ENCODE results near the gene RIN3. TPM values are rescaled to one million over a fixed set of nuclear protein-coding genes. Genes with fewer than 3 reads are reported as not detected.

The RIN3 gene
- total RNA-seq, 1 experiment from 2014 or later = 4.8 TPM

GRCh38 chr14:92563765-92564285 is 50.2 kb downstream of the RIN3 start:
- no peaks in the 10 kb centered on the region for H3K79me2 ChIP-seq (ENCODE audit: low read length)
- H3K4me3 ChIP-seq (ENCODE audit: low read length) = no peak overlapping the region
- BruUV-seq (replicated peaks) = no TSS peak
- intact Hi-C loops (cut with micrococcal nuclease) = no loop called here
- ChIA-PET CTCF (interaction anchor here (0.6 kb wide), 1 partner anchor 25 kb away, joined by 3 read pairs; no protein-coding TSS in a partner anchor), POLR2A (ENCODE audit: unreplicated experiment) (interaction anchor here (0.6 kb wide), 1 partner anchor 99 kb away, joined by 3 read pairs; no protein-coding TSS in a partner anchor)
- no peak overlapping the region for H2AFZ ChIP-seq (ENCODE audit: low read length)
- DNase-seq (no peak), ATAC-seq (no peak)
- peak overlapping the region; percentile 35 for H3K4me2 ChIP-seq (ENCODE audit: low read length)
- no peaks in the 10 kb centered on the region for H4K20me1 ChIP-seq (ENCODE audit: low read length)
- no peak overlapping the region for H3K27ac ChIP-seq (ENCODE audit: low read length)
- H3K9me3 ChIP-seq (ENCODE audit: low read length) = no peaks in the 10 kb centered on the region
- no peaks in the 10 kb centered on the region for H3K27me3 ChIP-seq (ENCODE audit: low read length)
- no peaks in the 10 kb centered on the region for H3F3A ChIP-seq (ENCODE audit: low read length, unreplicated experiment)
- peaks cover 8% of the 10 kb centered on the region; the same call in 1 of the 2 replicates for H3K36me3 ChIP-seq (ENCODE audit: low read depth, low read length)
- TF ChIP-seq EZH2 (IDR thresholded peaks at IDR 0.05; ENCODE audit: low read length, unreplicated experiment) (no peak), EZH2phosphoT487 (IDR thresholded peaks at IDR 0.05; ENCODE audit: borderline replicate concordance, low read length) (no peak)
- TF ChIP-seq, protein P1, sequence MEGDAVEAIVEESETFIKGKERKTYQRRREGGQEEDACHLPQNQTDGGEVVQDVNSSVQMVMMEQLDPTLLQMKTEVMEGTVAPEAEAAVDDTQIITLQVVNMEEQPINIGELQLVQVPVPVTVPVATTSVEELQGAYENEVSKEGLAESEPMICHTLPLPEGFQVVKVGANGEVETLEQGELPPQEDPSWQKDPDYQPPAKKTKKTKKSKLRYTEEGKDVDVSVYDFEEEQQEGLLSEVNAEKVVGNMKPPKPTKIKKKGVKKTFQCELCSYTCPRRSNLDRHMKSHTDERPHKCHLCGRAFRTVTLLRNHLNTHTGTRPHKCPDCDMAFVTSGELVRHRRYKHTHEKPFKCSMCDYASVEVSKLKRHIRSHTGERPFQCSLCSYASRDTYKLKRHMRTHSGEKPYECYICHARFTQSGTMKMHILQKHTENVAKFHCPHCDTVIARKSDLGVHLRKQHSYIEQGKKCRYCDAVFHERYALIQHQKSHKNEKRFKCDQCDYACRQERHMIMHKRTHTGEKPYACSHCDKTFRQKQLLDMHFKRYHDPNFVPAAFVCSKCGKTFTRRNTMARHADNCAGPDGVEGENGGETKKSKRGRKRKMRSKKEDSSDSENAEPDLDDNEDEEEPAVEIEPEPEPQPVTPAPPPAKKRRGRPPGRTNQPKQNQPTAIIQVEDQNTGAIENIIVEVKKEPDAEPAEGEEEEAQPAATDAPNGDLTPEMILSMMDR (conservative IDR thresholded peaks at IDR 0.05; ENCODE audit: low read depth, low read length) = no peak
- no peaks in the 10 kb centered on the region for H3K9me2 ChIP-seq (replicated peaks; ENCODE audit: low read length)
- H3K4me1 ChIP-seq (ENCODE audit: insufficient read depth, low read length) = peaks cover 39% of the 10 kb centered on the region
- no peak overlapping the region for H3K9ac ChIP-seq (ENCODE audit: low read length)

DNA sequence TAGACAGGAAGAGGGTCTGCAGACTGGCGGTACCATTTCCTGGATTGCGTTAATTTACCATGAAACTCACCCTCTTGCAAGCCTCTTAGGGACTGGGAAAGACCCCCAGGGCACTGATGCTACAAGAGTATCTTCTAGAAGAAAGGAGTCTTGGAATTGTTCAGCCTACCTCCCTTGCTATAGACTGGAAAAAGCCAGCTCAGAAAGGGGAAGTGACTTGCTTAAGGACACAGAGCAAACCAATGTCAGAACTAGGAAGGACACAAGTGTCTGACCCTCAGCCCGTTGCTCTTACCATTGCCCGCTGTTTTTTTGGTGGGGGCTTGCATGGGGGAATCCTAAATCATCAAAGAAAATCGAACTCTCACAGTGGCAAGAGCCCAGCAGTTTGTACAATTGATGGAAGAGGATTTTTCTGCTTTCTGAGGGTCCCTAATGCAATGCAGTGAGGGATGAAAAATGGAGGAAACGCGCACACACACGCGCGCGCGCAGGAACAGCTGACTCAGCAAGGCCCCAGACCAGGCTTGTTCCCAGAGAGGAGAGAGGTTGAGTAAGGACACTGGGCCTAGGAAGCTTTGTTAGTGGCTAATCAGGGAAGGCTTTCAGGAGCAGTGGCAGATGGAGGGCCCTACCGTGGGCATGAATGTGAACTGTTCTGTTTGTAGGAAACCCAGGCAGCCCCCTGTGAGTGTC is 50.9 kb downstream of the RIN3 start:
- no peak for TF ChIP-seq EZH2 (IDR thresholded peaks at IDR 0.05; ENCODE audit: low read length, unreplicated experiment)
- TF ChIP-seq EZH2phosphoT487 (IDR thresholded peaks at IDR 0.05; ENCODE audit: borderline replicate concordance, low read length) = no peak
- TF ChIP-seq, protein P1 (conservative IDR thresholded peaks at IDR 0.05; ENCODE audit: low read depth, low read length) = no peak
- Histone ChIP-seq H3K9me2 (replicated peaks; ENCODE audit: low read length) (no peaks in the 10 kb centered on the region), H3F3A (ENCODE audit: low read length, unreplicated experiment) (no peaks in the 10 kb centered on the region), H4K20me1 (ENCODE audit: low read length) (no peaks in the 10 kb centered on the region), H3K27me3 (ENCODE audit: low read length) (no peaks in the 10 kb centered on the region), H3K9me3 (ENCODE audit: low read length) (no peaks in the 10 kb centered on the region), H3K4me3 (ENCODE audit: low read length) (no peak overlapping the region), H3K4me1 (ENCODE audit: insufficient read depth, low read length) (peaks cover 39% of the 10 kb centered on the region), H2AFZ (ENCODE audit: low read length) (no peak overlapping the region), H3K79me2 (ENCODE audit: low read length) (no peaks in the 10 kb centered on the region), H3K9ac (ENCODE audit: low read length) (no peak overlapping the region), H3K36me3 (ENCODE audit: low read depth, low read length) (peaks cover 8% of the 10 kb centered on the region; the same call in 1 of the 2 replicates), H3K4me2 (ENCODE audit: low read length) (no peak overlapping the region), H3K27ac (ENCODE audit: low read length) (peak overlapping the region; percentile 66)
- DNase-seq (no peak), ATAC-seq (no peak)
- CTCF ChIA-PET = no interaction called here
- POLR2A ChIA-PET (ENCODE audit: unreplicated experiment) = no interaction called here
- no TSS peak for BruUV-seq (replicated peaks)
- intact Hi-C loops (cut with micrococcal nuclease) = no loop called here

All from PC-3 (cell line).